Sigmoid colon (tissue), 7 donors: ENCODE results near the gene AURKAIP1. TPM values are rescaled to one million over a fixed set of nuclear protein-coding genes. Genes with fewer than 3 reads are reported as not detected.

Experiments
- DNase-seq: peaks from one replicate; pipeline ENCODE4 v3.0.0-alpha.2; 2019
- H3K27ac ChIP-seq, 4 donors: fragments of 200-600 bp; sonication (generic); one replicate each; pipeline ENCODE4 v1.5.1; 2016 to 2019; ENCODE audit warnings: mild to moderate bottlenecking in 1 of 4
- H3K27me3 ChIP-seq, 3 donors: fragments of 200-600 bp; sonication (generic); one replicate each; pipeline ENCODE4 v1.5.1; 2019; ENCODE audit warnings: mild to moderate bottlenecking in 1 of 3
- H3K36me3 ChIP-seq, 4 donors: fragments of 200-600 bp; sonication (generic); one replicate each; pipeline ENCODE4 v1.5.1; 2016 to 2019
- H3K4me1 ChIP-seq, 4 donors: fragments of 200-600 bp; sonication (generic); one replicate each; pipeline ENCODE4 v1.5.1; 2017 to 2019
- H3K4me3 ChIP-seq, 4 donors: fragments of 200-600 bp; sonication (generic); one replicate each; pipeline ENCODE4 v1.5.1; 2017 to 2019; ENCODE audit warnings: mild to moderate bottlenecking in 2 of 4, moderate library complexity in 1 of 4
- H3K9me3 ChIP-seq, 4 donors: fragments of 200-600 bp in 3 of 4; sonication (generic) in 3 of 4; one replicate each; pipeline versions ENCODE4 v1.5.1 to v1.6.1; 2013 to 2019
- EP300 ChIP-seq, 4 donors: sonication (generic); formaldehyde crosslinking; IDR thresholded peaks; one replicate each; pipeline ENCODE4 v1.6.1; 2017; ENCODE audit warnings: antibody characterized with exemption in 4 of 4
- POLR2A ChIP-seq, 2 donors: fragments of 450-650 bp; IDR thresholded peaks; one replicate each; pipeline ENCODE4 v1.6.1; 2016; ENCODE audit warnings: antibody characterized with exemption in 2 of 2, mild to moderate bottlenecking in 2 of 2, moderate library complexity in 2 of 2
- POLR2AphosphoS5 ChIP-seq, 4 donors: sonication (generic); formaldehyde crosslinking; IDR thresholded peaks; one replicate each; pipeline ENCODE4 v1.6.1; 2017; ENCODE audit warnings: antibody characterized with exemption in 4 of 4
- WGBS, 2 donors: extraction: QIAGEN DNeasy Blood & Tissue Kit; methylation state at CpG; one replicate each; pipeline ENCODE4 v1.1.7; 2013; 5-methylcytosine and 5-hydroxymethylcytosine counted together
- intact Hi-C: fragments of 100-400 bp; cut with DNase I; formaldehyde crosslinking; loops from one replicate; pipeline ENCODE4 v1.15.1; 2023
- polyA plus RNA-seq, 3 donors: library from polyadenylated mRNA; stranded (reverse); fragments of 200-250 nt; gene quantifications; one replicate each; pipeline ENCODE4 v1.2.3, GENCODE V29; 2013
- total RNA-seq, 4 donors: library from RNA; depleted of rRNA; stranded (reverse); fragments of >200 nt; gene quantifications; one replicate each; pipeline ENCODE4 v1.1.0, GENCODE V29; 2016
- TF ChIP-seq, protein P1 (sequence below), 4 experiments: fragments of 450-650 bp in 3 of 4; fragments of 200-600 bp in 1 of 4; IDR thresholded peaks; one replicate each; pipeline ENCODE4 v1.5.1; 2016 to 2019; ENCODE audit warnings: antibody characterized with exemption in 4 of 4, mild to moderate bottlenecking in 3 of 4, moderate library complexity in 2 of 4
- donor health status: healthy with polysubstance abuse.
- donor health status: Bipolar disorder and iron deficiency.
- donor health status: healthy.

Gene AURKAIP1
- total and polyA plus RNA-seq, 7 donors = 89.3 to 288 (median 143) TPM

DNA sequence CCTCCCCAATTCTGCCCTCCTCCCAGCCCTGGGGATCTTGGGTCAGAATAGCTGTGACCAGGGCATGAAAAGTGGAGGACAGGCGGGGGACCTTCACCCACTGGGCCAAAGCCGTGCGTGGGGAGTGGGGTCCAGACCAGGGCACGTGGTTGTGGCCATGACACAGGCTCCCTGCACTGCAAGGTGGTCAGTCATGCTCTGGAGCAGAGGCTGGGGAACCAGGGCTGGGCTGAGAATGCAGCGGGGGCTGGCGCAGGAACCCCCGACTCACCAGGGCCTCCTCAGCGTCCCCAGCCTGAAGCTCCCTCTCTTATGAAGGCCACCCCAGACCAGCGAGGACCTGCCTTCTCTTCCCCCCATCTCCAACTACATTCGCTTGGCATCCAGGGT is 28.5 kb downstream of the AURKAIP1 start:
- H3K4me1 ChIP-seq = peaks cover 0 to 48% (median 45%) of the 10 kb centered on the region in 4 donors
- H3K4me3 ChIP-seq = no peak overlapping the region

DNA sequence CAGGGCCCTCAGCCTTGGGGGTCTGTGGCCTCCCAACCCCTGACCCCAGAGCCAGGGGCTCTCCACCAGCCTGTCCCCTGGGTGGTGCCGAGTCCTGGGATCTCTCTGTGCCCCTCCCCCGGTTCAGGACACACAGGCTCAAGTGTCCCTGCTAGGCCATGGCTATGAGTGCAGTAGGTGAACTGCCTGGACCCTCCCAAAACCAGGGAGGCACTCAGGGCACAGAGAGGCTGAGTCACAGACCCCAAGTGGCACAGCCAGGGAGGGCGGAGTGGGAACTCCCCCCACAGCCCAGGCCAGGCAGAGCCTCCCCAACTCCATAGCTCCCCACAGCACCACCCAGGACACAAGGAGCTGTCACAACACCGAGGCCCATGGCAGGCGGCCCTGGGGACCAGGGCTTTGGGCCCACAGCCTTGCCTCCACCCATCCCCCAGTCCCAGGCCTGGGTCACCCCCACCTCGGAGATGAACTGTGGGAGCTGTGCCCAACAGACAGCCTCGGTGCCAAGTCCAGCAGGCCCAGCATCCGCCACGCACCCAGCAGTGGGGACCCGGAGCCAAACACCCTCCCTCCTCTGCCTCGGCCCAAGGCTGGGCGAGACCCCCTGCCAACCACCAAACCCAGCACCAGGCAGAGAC is 29.0 kb downstream of the AURKAIP1 start:
- no peak for DNase-seq
- intact Hi-C loops = no loop called here
- Histone ChIP-seq H3K4me3 (no peak overlapping the region), H3K4me1 (peaks cover 0 to 45% (median 42%) of the 10 kb centered on the region in 4 donors), H3K36me3 (peaks cover 0 to 13% (median 9%) of the 10 kb centered on the region in 4 donors), H3K27me3 (no peaks in the 10 kb centered on the region), H3K9me3 (no peaks in the 10 kb centered on the region), H3K27ac (peak overlapping the region in 3 of 4 donors; percentile 39 to 96 (median 71))
- TF ChIP-seq POLR2A (IDR thresholded peaks at IDR 0.05) = no peak
- TF ChIP-seq, protein P1, sequence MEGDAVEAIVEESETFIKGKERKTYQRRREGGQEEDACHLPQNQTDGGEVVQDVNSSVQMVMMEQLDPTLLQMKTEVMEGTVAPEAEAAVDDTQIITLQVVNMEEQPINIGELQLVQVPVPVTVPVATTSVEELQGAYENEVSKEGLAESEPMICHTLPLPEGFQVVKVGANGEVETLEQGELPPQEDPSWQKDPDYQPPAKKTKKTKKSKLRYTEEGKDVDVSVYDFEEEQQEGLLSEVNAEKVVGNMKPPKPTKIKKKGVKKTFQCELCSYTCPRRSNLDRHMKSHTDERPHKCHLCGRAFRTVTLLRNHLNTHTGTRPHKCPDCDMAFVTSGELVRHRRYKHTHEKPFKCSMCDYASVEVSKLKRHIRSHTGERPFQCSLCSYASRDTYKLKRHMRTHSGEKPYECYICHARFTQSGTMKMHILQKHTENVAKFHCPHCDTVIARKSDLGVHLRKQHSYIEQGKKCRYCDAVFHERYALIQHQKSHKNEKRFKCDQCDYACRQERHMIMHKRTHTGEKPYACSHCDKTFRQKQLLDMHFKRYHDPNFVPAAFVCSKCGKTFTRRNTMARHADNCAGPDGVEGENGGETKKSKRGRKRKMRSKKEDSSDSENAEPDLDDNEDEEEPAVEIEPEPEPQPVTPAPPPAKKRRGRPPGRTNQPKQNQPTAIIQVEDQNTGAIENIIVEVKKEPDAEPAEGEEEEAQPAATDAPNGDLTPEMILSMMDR (IDR thresholded peaks at IDR 0.05) = no peak
- 79 to 84% methylated on average over 12 of the region's 12 CpGs for WGBS, 2 donors

More for the DNA sequence above, 28.5 kb downstream of the AURKAIP1 start:
- TF ChIP-seq, protein P1 (IDR thresholded peaks at IDR 0.05) = no peak
- TF ChIP-seq POLR2A (IDR thresholded peaks at IDR 0.05) (no peak), EP300 (IDR thresholded peaks at IDR 0.05) (no peak), POLR2AphosphoS5 (IDR thresholded peaks at IDR 0.05) (no peak)
- intact Hi-C loops = no loop called here
- peak overlapping the region in 3 of 4 donors; percentile 39 to 96 (median 71) for H3K27ac ChIP-seq
- no peaks in the 10 kb centered on the region for H3K27me3 ChIP-seq
- no peaks in the 10 kb centered on the region for H3K9me3 ChIP-seq
- peaks cover 0 to 7% (median 5%) of the 10 kb centered on the region in 4 donors for H3K36me3 ChIP-seq
- 90 to 94% methylated on average over 10 of the region's 10 CpGs for WGBS, 2 donors
- no peak for DNase-seq

DNA sequence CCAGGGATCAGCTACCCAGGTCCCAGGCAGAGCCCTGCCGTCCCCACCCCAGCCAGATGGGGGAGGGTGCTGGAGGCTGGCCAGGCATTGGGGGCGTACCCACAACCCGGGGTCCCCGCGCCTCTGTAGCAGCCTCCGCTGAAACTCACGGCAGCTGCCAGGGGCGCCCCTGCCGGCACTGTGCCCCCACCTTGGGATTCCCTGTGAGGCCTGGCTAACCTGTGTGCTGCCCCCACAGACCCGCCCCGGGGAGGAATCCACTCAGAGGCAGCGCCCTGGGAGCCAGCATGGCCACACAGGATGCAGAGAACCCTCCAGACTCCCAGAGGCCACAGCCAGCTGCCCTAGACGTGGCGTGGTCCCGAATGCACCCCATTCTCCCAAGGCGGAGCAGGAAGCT is 29.6 kb downstream of the AURKAIP1 start:
- intact Hi-C loops = no loop called here
- H3K27ac ChIP-seq = peak overlapping the region in 1 of 4 donors; percentile 8
- TF ChIP-seq POLR2A (IDR thresholded peaks at IDR 0.05) (no peak), POLR2AphosphoS5 (IDR thresholded peaks at IDR 0.05) (no peak), EP300 (IDR thresholded peaks at IDR 0.05) (no peak)
- TF ChIP-seq, protein P1 (IDR thresholded peaks at IDR 0.05) = no peak
- H3K4me3 ChIP-seq = no peak overlapping the region
- no peaks in the 10 kb centered on the region for H3K27me3 ChIP-seq
- DNase-seq = no peak
- WGBS, 2 donors = 69 to 82% methylated on average over 16 of the region's 16 CpGs
- H3K36me3 ChIP-seq = peaks cover under 1 to 18% (median 12%) of the 10 kb centered on the region in 4 donors
- peaks cover 0 to 45% (median 42%) of the 10 kb centered on the region in 4 donors for H3K4me1 ChIP-seq
- H3K9me3 ChIP-seq = no peaks in the 10 kb centered on the region

DNA sequence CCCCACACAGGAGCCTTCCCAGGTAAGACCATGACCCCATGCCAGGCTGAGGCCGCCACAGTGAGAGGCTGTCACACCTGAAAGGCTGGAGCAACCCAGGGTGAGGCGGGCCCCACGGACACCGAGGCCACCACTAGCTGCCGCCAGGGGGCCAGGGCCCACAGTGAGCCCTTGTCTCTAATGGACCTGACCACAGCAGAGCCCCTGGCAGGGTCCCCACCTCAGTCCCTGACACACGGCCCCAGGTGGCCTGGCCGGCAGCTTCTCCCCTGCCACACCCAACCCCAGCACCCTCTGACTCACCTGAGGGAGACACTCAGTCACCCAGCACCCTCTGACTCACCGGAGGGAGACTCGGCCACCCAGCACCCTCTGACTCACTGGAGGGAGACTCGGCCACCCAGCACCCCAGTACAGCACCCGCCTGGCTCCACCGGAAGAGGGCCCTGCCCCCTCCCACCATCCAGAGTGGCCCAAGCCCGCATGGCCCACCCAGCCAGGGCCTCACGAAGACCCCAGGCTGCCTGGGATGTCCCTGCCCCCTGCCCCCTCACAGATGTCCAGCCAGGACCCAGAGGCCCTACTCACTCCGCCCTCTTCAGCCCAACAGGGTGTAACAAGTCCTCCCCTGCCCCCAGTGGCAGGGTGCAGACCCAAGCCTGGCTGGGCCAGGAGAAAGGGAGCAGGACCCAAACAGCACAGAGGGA is 30.2 kb downstream of the AURKAIP1 start:
- DNase-seq = no peak
- peak overlapping the region in 1 of 4 donors; percentile 8 for H3K27ac ChIP-seq
- H3K4me1 ChIP-seq = peaks cover 0 to 45% (median 42%) of the 10 kb centered on the region in 4 donors
- no peaks in the 10 kb centered on the region for H3K9me3 ChIP-seq
- H3K4me3 ChIP-seq = no peak overlapping the region
- 58 to 71% methylated on average over 15 of the region's 15 CpGs for WGBS, 2 donors
- no peak for TF ChIP-seq POLR2AphosphoS5 (IDR thresholded peaks at IDR 0.05)
- TF ChIP-seq, protein P1 (IDR thresholded peaks at IDR 0.05) = peak in 1 of 4 experiments; percentile 33
- peaks cover 7 to 23% (median 15%) of the 10 kb centered on the region in 4 donors for H3K36me3 ChIP-seq
- no peaks in the 10 kb centered on the region for H3K27me3 ChIP-seq
- intact Hi-C loops = no loop called here
